Stimulated activated CD4-positive, alpha-beta T cell treated with anti-CD3 and anti-CD28 coated beads, Interleukin-12 subunit alpha, Interleukin-12 subunit beta, amount 100 ng/mL, for 48 hours (primary cell): ENCODE results near the gene C5.

Experiments used
- DNase-seq, 3 donors: peaks; one replicate each; pipeline ENCODE4 v3.0.0-alpha.2; 2020; ENCODE audit warnings: low read depth in 2 of 3, low spot score in 1 of 3

The C5 gene

GRCh38 chr9:120942186-120943001 lies 107.7 kb downstream of the C5 start:
- DNase-seq = no peak

GRCh38 chr9:120941046-120941770 lies 108.9 kb downstream of the C5 start:
- DNase-seq = no peak

GRCh38 chr9:120940573-120940972 lies 109.5 kb downstream of the C5 start:
- DNase-seq = no peak

GRCh38 chr9:120938851-120939250 lies 111.2 kb downstream of the C5 start:
- DNase-seq = no peak

DNA sequence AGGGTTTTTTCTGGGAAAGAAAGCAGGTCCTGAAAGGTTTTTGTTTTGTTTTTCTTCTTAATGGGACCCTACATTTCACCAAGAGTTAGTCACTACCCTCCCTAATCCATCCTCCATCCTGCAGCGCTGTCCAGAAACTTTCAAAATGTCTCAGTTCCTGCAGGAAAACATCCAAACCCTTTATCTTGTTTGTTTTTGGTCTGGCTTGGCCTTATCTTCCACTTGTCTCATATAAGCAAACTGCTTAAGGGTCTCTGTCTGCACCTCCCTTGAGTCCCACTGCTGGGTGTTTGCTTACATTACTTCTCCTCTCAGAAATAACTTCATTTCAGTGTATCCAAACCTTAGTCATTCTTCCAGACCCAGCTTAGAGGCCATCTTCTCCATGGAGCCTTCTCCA lies 112.5 kb downstream of the C5 start:
- DNase-seq = no peak

- no peak for DNase-seq
These were observed 112.9 kb downstream of the C5 start for GRCh38 chr9:120937127-120937526.

GRCh38 chr9:120936764-120937122 lies 113.3 kb downstream of the C5 start:
- no peak for DNase-seq

DNA sequence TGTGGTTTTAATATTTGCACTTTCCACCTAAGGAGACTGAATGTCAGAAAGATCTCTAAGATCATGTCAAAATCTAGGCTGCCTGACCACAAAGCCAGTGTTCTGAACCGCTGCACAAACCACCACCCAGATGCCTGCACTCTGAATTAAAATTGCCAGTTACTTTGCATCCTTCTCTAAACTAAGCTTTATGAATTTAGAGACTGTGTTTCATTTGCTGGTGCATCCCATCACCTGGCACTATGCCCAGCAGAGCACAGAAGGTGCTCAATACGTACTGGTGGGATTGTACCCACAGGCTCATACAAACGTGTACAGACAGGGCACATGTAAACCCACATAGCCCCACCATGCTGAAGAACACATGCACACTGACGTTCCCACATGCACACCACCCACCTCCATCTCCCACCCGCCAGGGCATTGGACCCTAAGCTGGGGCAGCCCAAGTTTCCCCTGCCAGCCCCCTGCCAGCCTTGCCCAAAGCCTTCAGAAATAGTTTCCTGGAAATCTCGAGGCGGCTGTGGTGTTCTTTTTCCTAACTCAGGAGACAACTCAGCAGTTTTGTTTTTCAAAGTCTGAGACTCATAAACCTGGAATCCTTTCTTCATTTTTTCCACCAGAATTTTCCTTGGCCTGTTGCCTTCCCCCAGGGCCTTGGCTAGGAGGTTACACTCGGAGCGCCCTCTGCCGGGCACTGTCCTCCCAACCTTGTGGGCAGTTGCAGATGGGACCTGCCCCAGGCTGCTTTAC lies 113.9 kb downstream of the C5 start:
- peak; percentile 81 to 93 (median 93) for DNase-seq

- DNase-seq = no peak
These were observed 114.7 kb downstream of the C5 start for GRCh38 chr9:120935383-120935857.

DNA sequence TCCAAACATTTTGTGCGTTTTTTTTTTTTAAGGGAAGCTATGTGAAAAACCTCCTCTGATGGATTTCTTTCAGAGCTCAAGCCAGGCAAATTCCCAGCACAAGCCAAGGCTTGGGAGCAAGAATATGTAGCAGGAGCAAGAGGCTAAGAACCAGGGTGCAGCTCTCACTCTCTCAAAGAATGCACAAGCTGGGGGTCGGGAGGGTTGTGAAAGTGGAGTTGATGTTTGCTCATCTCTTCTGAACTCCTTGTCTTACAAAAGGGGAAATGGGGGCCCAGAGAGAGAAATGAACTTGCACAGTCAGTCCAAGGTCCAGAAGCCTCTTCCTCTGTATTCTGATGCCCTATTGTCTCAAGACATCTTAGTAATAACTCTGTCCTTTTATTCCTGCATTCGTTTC lies 115.8 kb downstream of the C5 start:
- DNase-seq = no peak

DNA sequence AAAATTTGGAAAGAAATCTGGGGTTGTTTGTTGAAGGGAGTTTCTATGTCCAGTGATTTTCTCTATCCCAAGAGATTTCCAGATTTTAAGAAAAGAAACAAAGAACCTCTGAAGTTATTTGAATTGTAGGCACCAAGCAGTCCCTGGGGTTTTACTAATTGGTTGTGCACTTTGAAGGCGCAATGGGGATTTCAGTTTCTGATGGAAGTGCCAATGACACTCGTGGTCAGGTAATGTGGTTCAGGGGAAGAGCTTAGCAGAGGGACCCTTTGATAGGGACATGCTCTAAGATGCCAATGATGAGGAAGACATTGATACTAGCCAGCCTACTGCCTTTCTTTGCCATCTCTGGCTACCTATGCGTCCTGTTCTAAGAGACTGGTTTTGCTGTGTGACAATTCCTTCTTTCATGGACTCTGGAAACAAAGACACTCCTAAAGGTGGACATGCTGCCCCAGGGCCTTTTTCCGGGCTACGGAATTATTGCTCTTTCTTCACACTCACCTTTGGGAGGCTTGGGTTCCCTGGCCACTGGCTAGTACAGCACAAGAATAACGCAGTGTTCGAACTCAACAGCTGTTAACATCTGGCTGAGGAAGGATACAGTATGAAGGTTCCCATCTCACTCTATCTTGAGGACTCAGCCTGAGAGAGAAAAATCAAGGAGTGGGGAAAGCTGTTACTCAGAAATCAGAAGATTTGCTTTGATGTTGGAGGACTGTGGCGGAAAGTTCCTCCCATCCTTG lies 116.6 kb downstream of the C5 start:
- DNase-seq = no peak

GRCh38 chr9:120932086-120932823 lies 117.8 kb downstream of the C5 start:
- DNase-seq = no peak

- DNase-seq = peak in 1 of 3 donors; percentile 41
These were observed 118.6 kb downstream of the C5 start for GRCh38 chr9:120931231-120932085.

GRCh38 chr9:120929229-120929791 lies 120.8 kb downstream of the C5 start:
- no peak for DNase-seq

DNA sequence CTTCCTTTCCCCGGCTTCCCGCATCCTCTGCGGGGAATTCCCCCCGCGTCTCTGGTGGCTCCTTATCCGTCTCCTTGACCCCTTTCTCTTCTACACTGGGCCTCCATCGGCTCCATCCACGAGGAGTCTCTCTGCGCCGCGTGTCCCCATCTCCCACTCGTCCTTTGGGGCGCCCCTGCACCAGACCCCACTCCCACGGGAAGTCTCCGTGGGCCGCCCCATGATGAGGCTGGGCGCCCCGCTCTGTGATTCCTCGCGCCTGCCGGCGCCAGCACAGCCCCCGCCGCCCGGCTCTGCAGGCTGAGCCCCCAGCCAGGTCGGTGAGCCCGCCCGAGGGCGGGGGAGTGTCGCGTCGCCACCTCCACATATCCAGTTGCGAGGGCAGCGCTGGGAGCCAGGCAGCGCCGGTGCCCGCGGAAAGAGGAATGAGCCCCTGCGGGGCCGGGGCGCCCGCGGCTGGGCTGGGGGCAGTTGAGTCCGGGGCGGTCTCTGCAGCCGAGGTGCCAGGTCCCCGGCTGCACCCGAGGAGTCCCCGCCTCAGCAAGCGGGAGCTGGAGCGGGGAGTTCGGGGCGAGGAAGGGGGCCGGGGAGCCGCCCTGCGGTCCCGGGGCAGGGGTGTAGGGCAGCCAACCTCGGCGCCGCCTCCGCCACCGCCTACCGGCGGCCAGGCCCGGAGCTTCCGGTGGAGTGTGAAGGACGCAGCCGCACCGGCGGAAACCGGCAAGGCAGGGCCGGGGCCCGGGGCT lies 121.4 kb downstream of the C5 start:
- DNase-seq = peak in 1 of 3 donors; percentile 62

- no peak for DNase-seq
These were observed 122.0 kb downstream of the C5 start for GRCh38 chr9:120928015-120928482.

DNA sequence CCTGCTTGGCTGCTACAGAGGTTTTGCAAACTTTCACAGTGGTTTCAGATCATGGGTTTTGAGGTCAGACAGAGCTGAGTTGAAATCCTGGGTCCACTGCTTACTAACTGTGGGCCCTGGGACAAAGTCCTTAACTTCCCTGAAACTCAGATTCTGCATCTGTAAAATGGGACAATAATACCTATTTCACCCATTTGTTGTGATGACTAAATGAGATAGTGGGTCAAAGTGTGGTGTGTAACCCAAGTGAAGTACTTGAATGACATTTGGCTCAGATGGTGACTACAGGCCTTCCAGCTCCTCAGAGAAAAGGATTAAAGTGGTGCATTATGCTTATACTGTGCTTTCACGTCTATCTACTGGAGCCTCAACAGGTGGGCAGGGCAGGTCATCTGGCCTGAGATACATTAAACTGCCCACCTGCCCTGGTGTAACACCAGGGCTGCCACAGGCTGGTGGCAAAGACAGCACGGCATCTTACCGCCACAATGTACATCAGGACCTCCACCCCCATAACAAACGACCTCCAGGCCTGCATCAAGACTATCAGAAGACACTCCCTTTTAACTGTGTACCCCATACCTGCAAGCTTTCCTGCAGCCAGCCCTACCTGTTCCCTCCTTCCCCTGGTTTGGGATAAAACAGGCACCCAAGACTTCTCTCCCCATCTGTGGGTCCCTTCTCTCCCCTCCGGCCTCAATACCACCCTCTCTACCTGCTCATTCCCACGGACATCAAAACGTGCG lies 122.6 kb downstream of the C5 start:
- DNase-seq = no peak
